ENCODE results near the gene BSPRY.
"Not testable (repeated sequence)": the region's sequence is repeated elsewhere in the genome, so short reads cannot be mapped to it uniquely, and the experiment has no call there.

The BSPRY gene

DNA sequence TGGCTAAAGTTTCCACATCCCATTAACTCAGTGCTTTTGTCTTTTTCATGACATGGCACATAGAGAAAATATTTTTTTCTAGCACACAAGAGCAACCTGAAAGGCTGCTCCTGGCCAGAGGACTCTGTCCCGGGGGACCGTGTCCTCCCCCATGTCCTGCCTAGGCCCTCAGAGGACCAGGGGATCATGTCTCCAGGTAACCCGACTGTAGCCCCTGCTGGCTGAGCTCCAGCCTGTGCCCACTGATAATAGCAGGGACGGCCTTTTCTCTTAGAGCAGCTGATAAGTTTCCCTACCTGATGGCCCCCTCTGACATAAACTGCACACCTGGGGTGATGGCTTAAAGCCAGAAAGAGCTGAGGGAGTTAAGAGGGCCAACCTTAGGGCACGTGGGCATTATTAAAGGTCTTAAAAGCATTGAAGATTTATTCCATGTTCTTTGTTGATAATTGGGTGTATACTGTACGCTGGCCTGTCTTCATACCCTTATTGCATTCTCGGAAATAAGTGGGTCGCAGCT is 21.5 kb downstream of the BSPRY start:
- DNase-seq (ENCODE audit: low spot score), result no peak

DNA sequence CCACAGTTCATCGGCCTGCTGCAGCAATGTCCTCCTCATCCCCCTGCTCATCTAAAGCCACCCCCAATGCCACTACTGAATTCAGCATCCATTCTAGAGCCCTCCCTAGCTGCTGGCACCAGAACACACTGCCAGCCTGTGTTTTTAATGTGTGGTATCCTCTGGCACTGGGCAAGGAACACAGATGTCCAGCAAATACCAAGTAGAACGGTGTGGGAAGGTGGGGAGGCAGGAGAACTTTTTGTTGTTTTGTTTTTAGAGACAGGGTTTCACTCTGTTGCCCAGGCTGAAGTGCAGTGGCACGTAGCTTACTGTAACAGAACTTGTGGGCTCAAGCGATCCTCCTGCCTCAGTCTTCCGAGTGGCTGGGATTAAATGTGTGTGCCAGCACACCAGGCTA is 22.7 kb downstream of the BSPRY start:
- no peak for DNase-seq (ENCODE audit: low spot score)

DNA sequence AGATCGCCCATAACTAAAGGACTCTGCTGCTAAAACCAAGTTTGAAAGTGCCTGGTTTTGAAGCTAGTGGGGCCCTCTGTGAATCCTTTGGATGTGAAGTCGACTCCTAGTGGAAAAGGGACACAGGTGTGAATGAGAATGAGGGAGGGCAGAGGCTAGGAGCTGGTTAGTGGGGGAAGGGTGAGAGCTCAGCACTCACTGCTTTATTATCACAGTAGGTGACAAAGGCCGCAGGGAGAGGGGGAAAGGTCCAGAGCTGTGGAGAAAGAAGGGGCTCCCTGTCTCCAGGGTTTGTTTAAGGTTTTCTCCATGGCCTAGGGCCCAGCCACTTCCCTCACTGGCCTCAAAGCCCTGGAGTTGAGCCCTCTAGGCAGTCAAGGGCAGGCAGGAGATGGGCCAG is 23.9 kb downstream of the BSPRY start:
- DNase-seq (ENCODE audit: low spot score), result no peak

DNA sequence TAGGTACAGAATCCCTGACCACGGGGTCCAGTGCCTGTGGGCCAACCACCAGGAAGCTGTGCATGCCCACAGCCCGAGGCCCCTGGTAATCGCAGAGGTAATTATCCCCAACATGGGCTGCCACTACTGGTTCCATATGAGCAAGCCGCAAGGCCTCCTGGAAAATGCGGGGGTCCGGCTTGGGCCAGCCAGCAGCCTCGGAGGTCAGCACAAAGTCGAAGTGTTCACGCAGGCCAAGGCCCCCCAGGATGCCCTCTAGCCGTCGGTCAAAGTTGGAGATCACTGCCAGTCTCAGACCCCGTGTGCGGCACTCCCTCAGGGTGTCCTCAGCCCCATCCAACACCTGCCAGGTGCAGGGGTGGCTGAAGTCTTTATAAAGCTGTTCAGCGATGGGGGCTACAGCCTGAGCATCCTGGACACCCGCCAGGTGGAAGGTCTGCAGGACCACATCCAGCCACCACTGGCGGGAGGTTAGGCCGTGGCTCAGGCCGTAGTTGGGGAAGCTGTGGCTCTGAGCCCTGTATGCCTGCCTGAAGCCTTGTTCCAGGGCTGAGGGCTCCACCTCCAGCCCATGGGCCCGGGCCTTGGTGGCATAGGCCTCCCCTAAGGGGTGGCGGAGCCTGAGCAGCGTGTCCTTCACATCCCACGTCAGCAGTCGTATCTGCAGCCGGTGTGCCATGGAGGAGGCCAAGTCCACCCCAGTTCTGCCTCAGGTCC is 24.5 kb downstream of the BSPRY start:
- no peak for DNase-seq (ENCODE audit: low spot score)

DNA sequence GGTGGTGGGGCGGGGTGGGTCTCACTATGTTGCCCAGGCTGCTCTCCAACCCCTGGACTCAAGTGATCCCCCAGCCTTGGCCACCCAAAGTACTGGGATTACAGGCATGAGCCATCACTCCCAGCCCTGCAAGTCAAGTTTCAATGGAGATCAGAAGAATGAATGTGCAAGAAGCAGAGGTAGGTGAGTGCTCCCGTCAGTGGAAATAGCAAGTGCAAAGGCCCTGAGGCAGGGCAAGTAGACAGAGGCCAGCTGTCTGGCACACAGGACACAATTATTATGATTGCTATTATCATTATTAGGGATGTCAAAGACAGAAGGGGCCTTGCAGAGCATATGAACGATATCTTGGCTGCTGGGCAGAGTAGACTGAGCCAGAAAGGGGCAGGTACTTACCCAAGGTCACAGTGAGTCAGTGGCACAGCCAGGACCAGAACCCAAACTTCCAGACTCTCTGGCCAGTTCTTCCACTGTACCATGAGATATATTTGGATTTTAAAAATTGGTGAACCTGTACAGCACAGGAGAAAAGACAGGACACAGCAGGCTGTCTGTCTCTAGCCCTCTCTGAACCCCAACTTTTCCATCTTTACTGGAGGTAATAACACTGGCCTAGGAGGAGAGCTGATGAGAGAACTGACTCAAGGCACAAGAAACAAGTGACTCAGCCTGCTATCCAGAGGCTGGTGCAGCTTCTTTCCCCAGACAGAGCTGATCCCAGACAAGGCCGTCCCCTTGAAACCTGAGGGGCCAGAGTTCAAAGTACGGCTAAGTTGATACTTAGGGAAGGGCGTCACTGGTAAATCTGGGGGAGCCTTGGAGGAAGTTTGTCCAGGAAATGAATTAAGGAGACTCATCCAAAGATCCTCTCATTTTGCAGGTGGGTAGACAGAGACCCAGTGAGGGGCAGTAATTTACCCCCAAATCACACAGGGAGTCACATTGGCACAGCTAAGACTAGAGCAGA is 26.0 kb downstream of the BSPRY start:
- DNase-seq (ENCODE audit: low spot score), result no peak

DNA sequence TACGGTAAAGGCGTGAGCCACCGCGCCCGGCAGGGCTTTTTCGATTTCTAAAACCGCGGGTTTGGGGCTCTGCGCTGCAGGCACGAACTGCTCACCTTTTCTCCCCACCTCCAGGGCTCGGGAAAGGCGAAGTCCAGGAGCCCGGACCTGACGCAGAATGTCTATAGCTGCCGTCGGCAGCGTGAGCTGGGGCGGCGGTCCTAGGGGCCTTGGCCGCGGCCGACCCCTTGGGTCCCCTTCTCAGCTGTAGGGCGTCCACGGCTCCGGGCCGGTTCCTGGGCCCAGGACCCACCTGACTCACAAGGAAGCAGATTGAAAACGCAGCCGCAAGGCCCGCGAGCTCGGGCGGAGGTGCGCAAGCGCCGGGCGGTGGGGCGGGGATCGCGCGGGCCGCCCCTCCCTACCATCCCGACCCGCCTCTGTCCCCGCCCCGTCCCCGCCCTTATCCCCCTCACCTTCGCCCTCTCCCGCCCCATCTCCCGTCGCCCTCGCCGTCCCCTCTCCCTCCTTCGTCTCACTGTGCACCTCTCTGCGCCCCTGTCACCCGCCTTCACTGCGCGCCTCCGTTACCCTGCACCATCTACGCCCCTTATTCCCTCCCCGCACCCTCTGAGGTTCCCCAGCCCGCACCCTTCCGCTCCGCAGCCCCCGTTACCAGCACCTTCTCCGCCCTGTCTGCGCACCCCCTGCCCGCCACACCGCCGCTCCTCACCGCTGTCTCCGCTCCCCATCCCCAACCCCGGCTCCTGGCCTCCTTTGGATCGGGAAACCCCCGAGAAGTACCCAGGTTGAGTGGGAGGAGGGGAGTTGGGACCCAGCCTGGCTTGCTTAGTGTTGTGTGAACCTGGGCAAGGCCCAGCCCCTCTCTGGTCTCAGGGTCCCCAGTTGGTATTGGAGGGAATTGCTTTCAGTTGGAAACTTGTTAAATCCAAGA is 27.6 kb downstream of the BSPRY start, which contains the start of gene HDHD3:
Gene HDHD3, minus strand, starts transcription at position 353 of the 934 bp plus-strand sequence. CDS start 2,632 bp downstream, outside the sequence.
- peak; percentile 99 for DNase-seq (ENCODE audit: low spot score)

DNA sequence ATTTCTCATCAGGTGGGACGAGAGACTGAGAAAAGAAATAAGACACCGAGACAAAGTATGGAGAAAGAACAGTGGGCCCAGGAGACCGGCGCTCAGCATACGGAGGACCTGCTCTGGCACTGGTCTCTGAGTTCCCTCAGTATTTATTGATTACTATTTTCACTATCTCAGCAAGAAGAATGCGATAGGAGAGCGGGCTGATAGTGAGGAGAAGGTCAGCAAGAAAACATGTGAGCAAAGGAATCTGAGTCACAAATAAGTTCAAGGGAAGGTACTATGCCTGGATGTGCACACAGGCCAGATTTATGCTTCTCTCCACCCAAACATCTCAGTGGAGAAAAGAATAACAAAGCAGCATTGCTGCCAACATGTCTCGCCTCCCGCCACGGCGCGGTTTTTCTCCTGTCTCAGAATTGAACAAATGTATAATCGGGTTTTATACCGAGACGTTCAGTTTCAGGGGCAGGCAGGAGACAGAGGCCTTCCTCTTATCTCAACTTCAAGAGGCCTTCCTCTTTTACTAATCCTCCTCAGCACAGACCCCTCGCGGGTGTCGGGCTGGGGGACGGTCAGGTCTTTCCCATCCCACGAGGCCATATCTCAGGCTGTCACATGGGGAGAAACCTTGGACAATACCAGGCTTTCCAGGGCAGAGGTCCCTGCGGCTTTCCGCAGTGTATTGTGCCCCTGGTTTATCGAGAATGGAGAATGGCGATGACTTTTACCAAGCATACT is 29.9 kb downstream of the BSPRY start:
- not testable (repeated sequence) for DNase-seq (ENCODE audit: low spot score)

DNA sequence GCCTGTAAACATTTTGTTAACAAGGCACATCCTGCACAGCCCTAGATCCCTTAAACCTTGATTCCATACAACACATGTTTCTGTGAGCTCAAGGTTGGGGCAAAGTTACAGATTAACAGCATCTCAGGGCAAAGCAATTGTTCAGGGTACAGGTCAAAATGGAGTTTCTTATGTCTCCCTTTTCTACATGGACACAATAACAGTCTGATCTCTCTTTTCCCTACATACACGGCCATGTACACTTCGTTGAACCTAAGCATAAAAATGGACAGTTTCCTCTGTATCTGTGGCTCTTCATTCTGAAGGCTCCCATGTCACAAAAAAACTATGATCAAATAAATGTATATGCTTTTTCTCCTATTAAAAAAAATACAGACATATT is 30.5 kb downstream of the BSPRY start:
- DNase-seq (ENCODE audit: low spot score), result not testable (repeated sequence)

DNA sequence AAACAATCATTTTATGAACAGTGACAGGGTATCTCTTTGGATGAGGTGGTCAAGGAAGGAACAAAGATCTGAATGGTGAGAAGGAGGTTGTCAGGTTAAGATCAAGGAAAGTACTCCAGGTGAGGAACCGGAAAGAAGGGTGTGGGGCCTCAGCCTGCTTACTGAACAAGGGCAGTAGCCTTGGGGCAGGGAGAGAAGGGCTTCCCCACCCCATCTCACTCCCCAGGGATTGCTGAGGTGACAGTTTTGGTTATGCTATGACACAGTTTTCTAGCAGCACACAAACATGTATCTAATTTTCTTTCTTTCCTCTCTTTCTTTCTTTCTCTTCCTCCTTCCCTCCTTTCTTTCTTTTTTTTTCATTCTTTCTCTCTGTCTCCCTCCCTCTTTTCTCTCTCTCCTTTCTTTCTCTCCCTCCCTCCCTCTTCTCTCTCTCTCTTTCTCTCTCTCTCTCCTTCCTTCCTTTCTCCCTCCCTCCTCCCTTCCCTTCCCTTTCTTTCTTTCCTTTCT is 31.6 kb downstream of the BSPRY start:
- DNase-seq (ENCODE audit: low spot score), result no peak

DNA sequence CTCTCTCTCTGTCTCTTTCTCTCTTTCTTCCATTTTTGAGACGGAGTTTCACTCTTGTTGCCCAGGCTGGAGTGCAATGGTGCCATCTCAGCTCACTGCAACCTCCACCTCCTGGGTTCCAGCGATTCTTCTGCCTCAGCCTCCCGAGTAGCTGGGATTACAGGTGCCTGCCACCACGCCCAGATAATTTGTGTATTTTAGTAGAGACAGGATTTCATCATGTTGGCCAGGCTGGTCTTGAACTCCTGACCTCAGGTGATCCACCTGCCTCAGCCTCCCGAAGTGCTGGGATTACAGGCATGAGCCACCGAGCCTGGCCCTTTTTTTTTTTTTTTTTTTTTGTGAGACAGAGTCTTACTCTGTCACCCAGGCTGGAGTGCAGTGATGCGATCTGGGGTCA is 32.1 kb downstream of the BSPRY start:
- not testable (repeated sequence) for DNase-seq (ENCODE audit: low spot score)

DNA sequence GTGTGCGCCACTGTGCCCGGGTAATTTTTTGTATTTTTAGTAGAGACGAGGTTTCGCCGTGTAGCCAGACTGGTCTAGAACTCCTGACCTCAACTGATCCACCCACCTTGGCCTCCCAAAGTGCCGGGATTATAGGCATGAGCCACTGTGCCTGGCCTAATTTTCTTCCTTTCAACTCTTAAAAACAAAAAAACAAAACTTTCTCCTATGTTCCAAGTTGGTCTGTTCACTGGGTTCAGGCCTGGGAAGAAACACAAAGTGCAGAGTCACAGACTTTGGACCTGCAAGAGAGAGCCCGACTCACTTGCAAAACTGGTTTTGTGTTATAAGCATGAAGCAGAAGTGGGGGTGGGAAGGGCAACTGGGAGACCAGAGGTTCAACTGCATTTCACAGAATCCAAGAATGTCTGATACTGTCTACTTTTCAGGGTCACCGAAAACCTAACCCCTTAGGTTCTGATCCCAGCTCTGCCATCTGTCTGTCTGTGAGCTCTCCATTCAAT is 32.6 kb downstream of the BSPRY start:
- DNase-seq (ENCODE audit: low spot score), result no peak

DNA sequence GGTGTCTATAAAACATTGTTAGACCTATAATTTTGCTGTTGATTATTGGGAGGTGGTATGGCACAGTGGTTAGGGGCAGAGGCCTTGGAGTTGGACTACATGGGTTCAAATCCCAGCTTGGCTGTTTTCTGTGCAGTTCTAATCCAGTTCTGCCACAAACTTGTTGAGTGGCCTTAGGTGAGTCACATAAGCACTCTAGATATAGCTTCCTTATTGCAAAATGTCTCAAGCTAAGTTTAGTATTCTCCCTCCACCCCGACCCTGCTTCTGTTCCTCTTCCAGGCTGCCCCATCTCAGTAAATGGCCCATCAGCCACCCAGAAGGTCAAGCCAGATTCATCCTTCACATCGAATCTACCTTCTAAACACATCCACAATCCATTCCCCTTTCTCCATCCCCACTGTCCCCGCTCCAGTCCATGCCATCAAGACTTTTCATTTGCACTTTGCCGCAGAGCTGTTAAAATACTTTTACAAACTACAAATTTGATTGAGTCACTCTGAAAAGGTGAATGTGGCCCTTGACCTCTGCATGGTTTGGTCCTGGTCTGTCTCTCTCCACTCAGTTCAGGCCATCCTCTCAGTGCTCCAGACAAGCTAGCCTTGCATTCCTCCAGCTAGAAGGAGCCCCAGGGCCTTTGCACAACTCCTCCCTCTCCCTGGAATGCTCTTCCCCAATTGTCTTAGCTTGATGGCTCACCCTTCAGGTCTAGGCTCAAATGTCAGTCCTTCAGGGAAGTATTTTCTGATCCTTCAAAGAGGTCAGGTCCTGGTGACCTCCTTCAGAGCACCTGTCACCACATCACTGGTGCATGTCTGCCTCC is 37.4 kb downstream of the BSPRY start:
- DNase-seq (ENCODE audit: low spot score), result no peak

DNA sequence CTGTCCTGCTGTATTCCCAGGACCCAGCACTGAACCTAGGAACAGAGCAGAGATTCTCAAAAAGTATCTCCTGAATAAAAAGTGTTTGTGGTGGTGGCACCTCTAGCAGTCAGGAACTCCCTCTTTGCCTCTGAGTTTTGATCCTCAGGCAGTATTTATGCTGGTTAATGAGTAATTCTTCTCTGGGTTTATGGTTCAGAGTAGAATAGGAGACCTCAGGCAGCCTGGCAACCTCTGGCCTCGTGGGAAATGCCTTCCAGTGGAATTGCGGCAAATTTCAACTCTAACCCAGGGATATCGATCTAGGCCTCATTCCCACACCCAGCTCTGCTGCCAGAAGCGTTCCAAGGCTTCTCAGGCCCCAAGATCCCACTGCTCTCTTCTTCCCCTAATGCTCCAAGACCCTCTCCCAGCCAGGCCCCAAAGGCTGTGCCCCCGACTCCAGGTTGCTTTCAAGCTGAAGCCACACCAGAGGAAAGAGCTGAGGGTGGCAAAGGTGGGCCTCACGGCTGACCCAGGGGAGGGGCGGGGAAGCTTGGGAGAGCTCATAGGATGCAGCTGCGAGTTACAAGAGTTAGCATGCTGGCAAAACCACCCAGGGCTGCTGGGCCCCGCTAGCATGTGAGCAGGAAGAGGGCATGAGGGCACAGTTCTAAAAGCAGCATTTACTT is 38.4 kb downstream of the BSPRY start:
- DNase-seq (ENCODE audit: low spot score), result no peak

DNA sequence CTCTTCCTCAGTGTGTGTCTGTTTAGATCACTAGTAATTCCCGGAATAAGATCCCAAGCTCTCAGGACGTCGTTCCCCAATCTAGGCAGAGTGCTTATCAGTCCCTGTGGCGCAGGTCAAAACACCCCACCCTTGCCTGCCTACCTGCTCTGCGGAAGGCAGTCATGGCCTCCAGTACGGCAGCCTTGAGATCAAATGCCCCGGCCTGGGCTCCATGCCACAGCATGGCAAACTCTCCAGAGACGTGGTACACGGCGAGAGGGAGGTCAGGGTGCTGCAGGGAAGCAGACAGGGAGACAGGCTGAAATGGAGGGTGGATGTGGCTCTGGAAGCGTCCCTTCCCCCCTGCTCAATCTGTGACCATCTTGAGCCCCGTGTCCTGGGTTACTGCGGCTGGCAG is 39.5 kb downstream of the BSPRY start:
- no peak for DNase-seq (ENCODE audit: low spot score)

DNA sequence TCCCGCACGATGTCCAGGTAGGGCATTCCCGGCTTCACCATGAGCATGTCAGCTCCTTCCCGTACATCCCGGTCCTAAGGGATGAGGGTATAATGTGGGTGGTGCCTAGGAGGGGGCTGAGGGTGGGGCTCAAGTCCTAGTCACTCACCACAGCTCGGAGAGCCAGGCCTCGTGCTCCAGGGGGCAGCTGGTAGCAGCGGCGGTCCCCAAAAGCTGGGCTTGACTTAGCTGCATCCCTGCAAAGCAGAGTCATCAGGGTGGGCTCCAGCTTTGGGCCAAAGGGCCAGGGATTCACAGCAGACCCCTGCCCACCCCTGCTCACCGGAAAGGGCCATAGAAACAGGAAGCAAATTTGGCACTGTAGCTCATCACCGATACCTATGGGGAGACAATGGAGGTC is 40.1 kb downstream of the BSPRY start:
- DNase-seq (ENCODE audit: low spot score), result no peak

DNA sequence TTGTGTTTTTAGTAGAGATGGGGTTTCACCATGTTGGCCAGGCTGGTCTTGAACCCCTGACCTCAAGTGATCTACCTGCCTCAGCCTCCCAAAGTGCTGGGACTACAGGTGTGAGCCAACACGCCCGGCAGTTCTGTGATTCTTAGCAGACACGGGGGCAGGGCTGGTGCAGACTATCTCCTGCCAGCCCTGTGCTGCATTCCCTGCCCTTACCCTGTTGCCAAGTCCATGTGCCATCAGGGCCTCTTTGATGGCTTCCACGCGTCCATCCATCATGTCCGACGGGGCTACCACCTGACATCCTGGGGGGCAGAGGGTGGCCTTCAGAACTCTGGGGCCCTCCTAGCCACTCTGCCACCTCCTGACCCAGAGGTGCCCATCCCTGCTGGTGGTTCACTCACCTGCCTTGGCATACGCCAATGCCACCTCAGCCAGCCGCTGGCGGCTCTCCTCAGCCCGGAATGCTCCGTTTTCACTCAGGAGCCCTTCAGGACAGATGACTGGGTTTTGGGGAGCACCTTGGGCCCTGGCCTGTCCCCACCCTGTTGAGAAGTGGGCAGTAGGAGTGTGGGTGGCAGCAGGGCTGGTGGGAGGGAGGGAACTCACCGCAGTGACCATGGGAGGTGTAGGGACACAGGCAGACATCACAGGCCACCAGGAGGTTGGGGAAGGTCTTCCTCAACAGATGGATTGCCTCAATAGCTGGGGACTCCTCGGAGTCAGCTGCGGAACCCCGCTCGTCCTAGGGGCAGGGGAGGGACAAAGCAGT is 41.0 kb downstream of the BSPRY start:
- DNase-seq (ENCODE audit: low spot score), result no peak

DNA sequence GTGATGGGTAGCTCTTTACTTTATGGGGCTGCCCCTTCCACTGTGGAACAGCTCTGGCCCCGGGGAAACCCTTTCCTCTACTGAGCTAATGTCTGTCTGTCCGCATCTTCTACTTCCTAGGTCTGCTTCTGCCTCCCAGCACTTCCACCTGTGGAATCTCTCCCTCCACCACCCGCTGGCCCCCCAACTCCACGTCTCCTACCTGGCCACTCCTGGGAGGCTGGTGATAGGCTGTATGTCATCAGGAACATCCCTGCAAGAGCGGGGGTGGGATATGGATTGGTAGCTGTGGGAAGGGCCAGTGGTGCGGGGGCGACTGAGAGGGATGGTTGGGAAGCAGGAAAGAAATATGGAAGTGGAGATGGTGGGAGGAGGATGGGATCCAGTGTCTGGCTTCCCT is 42.6 kb downstream of the BSPRY start:
- no peak for DNase-seq (ENCODE audit: low spot score)

DNA sequence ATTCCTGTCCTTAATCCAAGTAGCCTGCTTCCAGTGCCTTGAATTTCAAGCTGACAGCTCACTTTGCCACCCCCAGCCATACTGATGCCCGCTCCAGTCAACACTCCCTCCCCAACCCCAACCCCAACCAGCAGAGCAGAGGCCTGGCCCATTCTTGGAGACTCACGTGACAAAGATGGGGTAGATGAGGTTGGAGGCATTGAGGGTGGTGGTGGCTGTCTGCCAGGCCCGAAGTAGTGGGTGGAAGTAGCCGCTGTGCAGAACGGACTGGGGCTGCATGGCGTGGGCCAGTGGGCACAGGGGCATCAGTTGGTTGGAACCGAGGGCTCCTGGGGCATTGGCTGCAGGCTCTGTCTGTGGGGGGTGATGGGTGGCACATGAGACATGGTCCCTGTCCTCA is 43.9 kb downstream of the BSPRY start:
- no peak for DNase-seq (ENCODE audit: low spot score)

Measured in D341Med (cell line).